NCI-H82 treated with DMSO at 0.1 percent for 48 hours (cell line): ENCODE data around the gene MEF2D.
A peak's percentile ranks its signal among the peaks of the same experiment; 100 is the strongest.

Source experiments
- DNase-seq: peaks from one replicate; lab custom pipeline; 2025; ENCODE audit not compliant: unreplicated experiment; lab: John Stamatoyannopoulos, UW

Gene MEF2D

DNA sequence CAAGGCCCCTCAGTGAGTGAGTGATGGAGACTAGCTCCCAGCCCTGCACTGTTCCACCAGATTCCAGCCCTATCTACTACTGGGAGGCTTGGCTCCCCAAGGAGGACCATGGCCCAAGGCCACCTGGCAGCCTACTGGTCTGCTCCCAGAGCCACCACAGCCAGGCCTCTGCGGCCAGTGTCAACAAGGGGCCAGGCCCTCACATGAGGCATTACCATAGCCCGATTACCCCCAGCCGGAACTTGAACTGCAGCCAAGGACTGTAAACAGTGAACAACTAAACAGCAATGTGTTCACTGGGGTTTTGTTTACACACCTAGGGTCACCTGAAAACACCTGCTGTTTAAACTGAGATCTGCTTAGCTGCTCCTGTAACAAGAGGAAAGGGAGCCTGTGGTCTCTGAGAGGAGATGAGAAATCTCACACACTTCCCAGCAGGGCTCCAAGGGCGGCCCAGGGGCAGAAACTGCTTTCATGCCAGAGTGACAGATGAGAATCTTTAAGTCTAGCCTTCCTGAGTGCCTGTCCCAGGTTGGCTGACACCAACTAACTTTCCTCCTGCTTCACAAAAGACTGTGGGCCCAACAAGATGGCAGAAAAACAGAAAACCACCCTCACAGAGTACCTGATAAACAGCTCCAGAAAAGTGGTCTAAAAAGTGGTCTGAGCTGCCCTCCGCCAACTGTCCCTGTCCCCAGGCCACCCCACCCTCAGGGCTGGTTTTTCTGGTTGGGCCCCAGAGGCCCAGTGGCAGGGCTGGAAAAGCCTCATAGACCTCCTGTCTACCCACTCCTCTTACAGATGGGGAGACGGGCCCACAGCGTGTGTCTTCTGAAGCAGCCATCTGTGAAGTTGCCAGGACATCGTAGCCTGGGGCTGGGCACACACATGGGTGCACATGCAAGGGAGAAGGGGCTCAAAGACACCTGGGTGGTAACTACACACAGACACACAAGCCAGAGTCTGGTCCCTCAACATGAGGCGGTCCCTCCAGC is 28.8 kb downstream of the MEF2D start:
- DNase-seq, result no peak

DNA sequence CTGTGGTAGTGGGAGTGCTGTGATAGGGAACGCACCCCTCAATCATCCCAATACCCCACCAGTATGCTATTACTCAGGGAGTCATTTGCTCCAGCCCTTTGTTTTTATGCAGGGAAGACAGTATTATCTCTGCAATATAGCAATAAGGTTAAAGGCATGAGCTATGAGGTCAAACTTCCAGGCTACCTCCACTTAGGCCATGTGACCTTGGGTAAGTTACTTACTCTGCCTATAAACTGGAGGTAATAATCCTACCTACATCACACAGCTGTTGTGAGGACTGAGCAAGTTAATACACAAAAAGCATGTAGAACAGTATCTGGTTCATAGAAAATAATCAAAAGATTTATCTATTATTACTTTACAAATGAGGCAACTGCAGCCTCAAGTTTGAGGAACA is 30.1 kb downstream of the MEF2D start:
- no peak for DNase-seq

DNA sequence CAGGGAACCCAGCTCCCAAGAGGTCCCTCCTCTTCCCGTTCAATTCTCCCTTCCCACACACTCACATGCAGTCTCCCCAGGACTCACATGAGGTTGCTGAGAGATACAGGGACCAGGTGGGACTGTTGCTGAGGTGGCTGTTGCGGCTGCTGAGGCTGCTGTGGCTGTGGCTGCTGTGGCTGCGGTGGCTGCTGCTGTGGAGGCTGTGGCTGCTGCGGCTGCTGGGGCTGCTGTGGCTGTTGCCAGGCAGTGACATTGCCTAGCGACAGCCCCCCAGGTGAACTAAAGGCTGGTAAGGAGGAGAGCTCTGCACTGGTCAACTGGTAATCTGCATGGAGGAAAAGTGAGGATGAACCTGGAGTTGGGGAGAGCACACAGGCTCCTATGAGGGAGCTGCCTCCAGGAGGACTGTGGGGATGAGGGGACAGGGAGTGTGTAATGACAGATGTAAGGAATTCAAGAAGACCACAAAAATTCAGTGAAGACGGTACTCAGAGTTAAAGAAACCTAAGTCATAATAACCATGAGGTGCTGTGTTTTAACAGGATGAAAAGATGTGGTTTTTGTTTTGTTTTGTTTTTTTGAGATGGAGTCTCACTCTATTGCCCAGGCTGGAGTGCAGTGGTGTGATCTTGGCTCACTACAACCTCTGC is 31.8 kb downstream of the MEF2D start:
- no peak for DNase-seq

DNA sequence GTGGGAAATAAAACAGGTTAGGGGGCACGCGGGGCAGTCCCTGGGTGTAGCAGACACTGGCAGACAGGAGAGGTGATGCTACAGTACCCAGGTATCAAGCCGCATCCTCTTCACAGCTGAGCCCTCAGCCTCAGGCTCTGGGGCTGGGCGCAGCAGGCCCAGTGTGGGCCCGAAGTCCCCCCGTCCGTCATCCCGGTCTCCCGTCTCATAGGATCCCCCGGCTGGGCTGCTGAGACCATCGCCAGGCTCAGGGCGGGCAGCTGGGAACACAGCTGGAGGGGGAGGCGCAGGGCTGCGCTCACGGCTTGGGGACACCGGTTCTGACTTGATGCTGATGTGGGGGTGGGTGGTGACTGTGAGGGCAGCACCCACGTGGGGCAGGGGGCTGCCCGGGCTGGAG is 32.7 kb downstream of the MEF2D start:
- DNase-seq, result no peak

DNA sequence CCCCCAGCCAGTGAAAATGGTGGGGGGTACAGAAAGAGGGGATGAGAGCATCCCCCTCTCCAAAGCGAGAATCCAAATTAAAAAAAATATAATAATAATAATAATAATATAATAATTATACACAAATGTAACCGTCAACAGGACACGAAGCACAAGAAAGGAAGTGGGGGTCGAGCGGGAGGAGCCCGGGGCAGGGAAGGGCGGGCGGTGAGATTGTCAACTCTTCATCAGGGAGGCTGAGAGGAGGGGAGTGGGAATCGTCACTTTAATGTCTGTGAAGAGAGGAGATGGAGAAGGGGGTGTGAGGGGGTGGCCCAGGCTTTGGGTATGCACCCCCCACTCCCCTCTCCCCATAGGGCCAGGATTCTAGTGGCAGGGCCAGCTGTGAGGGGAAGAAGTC is 33.2 kb downstream of the MEF2D start:
- DNase-seq, result no peak

DNA sequence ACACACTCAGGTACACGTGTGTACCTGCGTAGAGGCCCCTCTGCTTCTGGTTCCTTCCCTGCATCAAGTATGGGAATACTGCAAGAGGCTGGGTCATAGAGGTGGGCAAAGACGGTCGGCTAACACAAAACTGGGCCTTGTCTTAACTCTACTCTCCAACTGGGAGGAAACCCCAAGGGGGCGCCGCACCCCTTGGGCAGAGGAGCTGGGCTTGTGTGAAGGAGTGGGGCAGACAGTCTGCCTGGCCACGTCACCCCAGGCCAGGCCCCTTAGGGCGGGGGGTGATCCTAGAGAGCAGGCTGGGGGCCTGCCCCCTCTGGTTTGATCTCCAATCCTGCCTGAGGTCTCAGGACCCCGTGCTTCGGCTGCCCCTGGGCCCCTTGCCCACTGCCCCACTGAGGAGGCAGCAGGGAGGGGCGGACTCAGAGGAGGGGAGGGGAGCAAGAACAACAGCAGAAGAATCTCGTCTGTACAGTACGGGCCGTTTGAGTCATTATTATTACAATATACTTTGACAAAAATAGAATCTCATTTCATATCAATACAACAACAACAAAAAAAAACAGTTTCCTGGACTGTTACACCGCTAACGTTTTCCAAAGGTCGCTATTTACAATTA is 34.7 kb downstream of the MEF2D start:
- no peak for DNase-seq

DNA sequence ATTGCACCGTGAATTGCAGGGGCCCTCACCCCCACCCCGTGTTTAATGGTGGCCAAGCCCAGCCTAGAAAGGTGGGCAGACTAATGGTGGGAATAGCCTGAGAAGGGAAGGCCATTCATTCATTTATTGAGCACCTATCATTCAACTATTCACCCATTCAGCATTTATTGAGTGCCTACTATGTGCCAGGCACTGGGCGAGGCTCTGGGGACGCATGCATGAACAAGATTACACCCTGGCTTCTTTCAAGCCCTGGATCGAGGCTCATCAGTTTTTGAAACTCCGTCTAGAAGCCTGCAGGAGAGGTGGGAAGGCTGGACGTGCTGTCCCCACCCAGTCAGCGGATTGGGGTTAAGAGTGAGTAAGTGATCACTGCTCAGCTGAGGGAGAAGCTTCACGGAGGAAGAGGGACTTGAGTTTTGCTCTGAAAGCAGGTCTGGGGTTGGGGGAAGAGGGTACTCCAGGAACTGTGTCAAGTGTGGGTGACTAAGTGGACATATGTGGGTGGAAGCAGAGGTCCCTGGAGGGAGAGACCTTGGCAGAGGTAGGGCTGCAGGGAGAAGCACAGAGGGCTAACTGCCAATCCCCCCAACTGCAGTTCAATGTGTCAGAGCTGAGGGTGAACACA is 35.6 kb downstream of the MEF2D start:
- no peak for DNase-seq

DNA sequence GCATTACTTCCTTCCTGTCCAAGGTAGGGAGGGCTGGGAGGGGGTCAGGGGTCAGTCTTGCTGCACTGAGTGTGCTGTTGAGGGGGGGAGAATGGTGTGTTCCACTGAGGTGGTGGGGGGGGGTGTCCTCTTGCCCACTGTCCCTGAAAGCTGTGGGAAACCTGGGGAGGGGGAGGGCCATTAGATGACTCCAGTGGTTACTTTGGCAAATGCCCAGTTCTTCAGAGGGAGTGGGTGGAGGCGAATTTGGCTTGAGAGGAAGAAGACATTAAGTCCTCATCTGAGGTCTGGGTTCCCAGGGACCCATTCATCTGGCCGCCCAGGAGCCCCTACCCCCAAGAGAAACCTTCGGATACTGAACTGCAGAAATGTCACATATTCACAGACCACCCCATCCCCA is 36.2 kb downstream of the MEF2D start:
- no peak for DNase-seq

DNA sequence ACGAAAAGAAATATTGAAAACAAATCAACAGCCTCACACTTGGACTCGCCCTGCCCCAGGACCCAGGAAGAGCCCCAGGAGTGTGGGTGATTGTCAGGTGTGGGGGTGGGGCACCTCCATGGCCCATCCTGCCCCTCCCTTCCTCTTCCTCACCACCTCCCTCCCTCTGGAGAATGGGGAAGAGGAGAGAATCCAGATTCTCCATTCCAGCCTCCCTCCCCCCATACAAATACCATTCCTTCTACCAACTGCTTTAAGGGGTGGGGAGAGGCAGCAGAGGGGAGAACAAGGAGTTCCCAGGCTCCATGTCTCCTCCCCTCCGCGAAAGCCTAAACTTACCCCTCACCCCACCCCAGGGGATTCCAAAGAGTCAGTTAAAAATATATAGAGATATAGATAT is 36.7 kb downstream of the MEF2D start:
- DNase-seq, result no peak

DNA sequence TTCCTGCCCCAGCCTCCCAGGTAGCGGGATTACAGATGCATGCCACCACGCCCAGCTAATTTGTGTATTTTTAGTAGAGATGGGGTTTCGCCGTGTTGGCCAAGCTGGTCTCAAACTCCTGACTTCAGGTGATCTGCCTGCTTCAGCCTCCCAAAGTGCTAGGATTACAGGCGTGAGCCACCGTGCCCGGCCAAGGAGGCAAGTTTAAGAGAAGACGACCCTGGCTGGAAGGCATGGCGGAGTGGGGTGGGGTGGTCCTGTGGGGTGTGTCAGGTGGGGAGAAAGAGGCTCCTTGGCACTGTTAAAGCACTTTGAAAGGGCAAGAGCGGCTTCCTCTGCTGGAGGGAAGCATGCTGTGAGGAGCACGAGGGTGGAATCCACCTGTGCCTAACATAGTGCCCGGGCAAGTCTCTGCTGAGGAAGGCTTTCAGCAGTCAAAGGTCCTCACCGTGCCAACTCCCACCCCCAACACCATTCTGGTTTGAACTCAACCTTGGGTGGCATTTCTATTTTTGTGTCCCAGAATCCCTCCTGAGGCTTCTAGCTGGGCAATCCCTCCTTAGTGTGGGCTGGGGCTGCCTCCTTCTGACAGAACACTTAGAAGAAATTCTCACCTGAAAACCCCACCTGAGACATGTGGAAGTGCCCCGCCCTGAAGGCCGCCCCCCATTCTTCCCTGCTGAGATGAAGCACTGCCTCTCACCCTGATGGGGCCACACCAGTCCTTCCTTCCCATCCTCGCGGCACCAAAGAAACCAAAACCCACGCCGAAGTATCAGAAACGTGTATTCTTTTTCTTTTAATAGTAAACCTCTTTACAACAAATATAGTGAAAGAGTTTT is 37.4 kb downstream of the MEF2D start:
- no peak for DNase-seq

DNA sequence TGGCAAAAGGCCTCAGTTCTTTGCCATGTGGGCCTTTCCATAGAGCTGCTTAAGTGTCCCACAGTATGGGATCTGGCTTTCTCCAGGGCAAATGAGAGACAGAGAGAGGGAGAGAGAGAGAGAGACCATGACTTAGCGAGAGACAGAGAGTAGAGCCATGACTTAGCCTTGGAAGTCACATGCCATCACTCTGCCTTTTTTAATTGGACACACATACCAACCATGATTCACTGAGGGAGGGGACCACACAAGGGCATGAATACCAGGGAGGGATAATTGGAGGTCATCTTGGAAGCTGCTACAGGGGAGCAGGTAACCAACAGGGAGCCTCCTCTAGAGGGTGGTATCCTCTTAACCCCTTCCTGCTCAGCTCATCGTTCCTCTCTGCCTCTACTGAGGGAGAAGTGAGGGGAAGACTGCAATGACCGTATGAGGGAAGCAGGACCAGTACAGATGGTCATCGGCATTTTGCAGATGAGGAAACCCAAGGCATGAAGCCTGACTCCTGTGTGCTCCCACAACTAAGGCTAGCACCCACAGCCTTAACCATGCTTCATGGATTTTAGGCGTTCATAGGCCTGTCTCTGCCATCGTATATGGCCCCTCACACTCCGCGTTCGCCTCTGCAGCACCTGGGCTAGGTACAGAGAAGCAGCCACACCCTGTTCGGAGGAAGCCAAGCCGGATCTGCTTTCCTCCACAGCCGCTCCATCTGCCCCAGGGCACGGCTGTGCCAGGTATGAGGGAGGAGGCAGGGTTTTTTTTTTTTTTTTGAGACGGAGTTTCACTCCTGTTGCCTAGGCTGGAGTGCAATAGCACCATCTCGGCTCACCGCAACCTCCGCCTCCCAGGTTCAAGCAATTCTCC is 38.6 kb downstream of the MEF2D start:
- DNase-seq, result no peak

DNA sequence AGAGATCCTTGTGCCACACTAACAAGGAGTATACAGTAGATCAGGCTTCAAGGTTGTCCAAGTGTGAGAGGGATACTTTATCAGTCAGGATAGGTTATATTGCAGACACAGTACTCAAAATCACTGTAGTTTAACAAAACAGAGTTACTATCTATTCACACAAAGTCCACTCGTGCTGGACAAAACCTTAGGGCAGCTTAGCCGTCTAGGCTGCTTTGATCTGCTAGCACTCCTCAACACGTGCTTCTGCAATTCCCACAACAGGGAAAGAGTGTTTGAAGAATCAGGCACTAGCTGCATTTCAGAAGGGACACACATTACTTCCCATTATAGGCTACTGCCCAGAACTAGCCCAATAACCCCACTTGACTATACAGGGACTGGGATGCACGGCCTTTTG is 39.5 kb downstream of the MEF2D start:
- DNase-seq, result no peak

DNA sequence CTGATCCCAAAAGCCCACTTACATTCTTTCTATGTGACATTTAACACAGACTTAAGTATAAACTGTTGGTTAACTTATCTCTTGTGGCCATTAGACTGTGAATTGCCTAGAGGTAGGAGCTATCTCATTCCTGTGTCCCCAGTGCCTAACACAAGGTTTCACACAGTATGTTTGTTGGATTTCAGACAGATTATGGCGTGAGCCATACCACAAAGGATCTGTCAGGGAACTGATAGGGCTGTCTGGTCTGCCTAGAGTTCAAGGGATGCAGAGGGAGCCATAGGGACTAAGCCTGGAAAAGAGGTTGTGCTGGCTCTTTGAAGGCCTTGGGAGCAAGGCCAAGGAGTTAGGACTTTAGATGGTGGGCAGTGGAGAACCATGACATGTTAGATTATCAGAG is 40.0 kb downstream of the MEF2D start:
- no peak for DNase-seq

DNA sequence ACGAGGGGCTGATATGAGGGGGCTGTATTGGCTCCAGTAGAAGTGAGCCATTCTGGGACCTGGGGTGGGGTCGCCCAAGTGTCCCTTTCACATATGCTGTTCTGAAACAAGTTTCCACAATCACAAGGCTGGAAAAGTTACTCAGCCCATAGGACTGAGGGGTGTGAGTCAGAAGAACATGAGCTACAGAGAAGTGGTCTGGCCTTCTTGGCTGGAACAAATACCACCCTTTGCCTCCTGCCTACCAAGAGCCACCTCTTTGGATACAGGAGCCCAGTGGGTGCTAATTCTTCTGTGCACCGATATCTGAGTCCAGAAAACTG is 42.4 kb downstream of the MEF2D start:
- DNase-seq, result no peak

DNA sequence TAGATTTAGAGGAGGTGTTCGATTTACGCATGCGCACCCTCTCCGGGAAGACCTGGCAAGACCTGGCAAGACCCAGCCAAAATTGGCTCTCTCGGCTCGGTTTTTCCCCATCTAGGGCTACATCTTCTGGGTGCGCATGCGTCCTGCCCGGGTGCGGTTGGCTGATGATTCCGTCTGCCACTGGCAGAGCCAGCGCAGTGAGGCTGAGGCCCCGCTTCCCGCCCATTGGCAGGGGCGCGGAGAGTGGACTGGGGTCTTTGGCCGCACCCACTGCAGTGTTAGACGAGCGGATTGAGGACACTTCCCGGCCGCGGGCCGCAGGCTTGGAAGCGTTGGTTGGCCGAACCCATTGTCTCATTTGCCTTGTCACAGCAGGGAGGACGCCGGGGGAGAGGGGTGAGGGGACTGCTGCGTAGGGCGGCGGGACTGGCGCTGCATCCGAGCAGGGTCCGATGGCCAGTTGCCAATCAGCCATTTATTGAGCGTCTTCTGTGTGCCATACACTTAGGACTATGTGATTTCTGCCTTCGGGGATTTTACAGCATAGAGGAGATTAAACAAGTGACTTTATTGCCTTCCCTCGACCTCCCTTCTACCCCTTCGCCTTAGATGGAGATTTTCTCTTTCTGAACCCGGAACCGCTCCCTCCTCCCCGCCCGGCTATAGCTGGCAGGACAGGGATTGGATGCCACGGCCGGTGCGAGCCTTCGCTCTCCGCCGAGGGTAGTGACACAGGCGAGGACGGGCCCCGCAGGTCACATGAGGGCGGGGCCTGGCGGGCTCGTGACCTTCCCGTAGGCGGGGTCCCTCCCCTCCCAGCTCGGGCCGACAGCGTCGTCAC is 43.7 kb downstream of the MEF2D start:
- DNase-seq, result peak; percentile 99

DNA sequence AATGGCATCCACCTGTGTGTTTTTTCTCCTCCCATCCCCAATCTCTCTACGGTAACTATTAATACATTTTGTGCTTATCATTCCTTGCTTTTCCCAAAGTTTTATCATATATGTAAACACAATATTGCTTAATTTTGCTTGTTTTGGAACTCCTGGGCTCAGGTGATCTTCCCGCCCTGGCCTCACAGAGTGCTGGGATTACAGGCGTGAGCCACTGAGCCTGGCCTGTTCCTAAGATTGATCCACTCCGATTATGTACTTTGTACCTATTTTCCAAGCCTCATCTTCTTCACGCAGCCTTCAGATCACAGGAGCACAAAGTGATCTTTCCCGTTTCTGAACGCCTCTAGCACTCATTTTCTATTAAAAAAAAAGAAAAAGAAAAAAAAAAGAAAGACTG is 45.2 kb downstream of the MEF2D start:
- DNase-seq, result no peak

DNA sequence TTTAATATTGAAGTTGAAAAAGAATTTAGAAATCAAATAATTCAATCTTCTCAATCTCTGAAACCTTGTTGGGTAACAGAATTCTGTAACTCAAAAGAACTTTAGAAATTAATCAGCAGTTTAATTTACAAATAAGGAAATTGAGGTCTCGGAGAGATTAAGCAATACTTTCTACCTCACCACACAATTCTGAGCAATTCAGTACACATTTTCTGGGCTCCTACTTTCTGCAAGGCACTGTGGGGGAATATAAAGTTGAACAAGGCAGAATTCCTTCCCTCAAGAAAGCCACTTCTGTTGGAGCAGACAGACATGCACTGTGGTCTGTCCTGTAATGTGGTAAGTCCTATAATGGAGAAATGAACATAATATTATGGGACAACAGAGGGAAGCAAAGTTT is 47.7 kb downstream of the MEF2D start:
- no peak for DNase-seq

DNA sequence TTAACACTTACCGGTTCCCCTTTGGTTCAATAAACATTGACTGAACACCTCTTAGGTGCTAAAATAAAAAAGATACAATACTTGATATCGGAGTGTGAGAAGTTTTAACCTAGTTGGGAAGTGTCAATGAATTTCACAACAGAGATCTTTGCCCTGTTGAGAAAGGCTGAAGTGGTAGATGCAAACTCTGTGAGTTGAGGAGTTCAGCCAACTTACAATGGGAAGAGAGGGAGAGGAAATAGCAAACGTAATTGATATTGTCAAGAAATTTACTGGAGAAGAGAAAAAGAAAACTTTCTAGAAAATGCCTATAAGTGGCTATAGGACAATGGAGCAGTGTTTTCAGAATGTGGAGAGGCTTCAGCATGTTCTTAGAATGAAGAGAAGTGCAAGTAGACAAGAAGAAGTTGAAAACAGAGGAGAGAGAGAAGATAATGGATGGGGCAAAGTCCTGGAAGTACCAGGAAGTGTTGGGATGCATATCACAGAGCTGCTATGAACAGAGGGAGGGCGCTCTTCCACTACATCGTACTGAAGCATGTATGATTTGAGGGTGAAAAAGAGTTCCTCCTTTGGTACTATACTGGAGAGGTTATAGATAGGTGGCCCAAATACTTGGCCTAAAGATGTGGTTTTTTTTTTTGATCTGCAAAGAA is 48.9 kb downstream of the MEF2D start:
- DNase-seq, result no peak
